GM18520 (cell line): ENCODE data around the gene IL24.
"Not testable (repeated sequence)": the region's sequence is repeated elsewhere in the genome, so short reads cannot be mapped to it uniquely, and the experiment has no call there.

Source experiments
- ATAC-seq: cut with Tn5 transposase; IDR thresholded peaks from one replicate; pipeline ENCODE4 v1.9.1; 2021; ENCODE audit not compliant: unreplicated experiment

Gene IL24

GRCh38 chr1:206923961-206924557 is 26.8 kb downstream of the IL24 start:
- ATAC-seq: not testable (repeated sequence)

GRCh38 chr1:206924592-206925105 is 27.4 kb downstream of the IL24 start:
- peak; percentile 5 for ATAC-seq

GRCh38 chr1:206925106-206925736 is 28.0 kb downstream of the IL24 start:
- ATAC-seq: peak; percentile 53

GRCh38 chr1:206926286-206926685 is 29.0 kb downstream of the IL24 start:
- ATAC-seq: no peak

- no peak for ATAC-seq
Measured at GRCh38 chr1:206929524-206929923, 32.3 kb downstream of the IL24 start.

- peak; percentile 70 for ATAC-seq
Measured at GRCh38 chr1:206930210-206930798, 33.1 kb downstream of the IL24 start.

GRCh38 chr1:206931709-206932108 is 34.5 kb downstream of the IL24 start:
- ATAC-seq: no peak

- ATAC-seq: no peak
Measured at GRCh38 chr1:206932177-206932576, 34.9 kb downstream of the IL24 start.

GRCh38 chr1:206933333-206933945 is 36.2 kb downstream of the IL24 start:
- ATAC-seq: no peak

GRCh38 chr1:206935491-206936067 is 38.3 kb downstream of the IL24 start:
- ATAC-seq: no peak

- no peak for ATAC-seq
Measured at GRCh38 chr1:206937425-206937824, 40.2 kb downstream of the IL24 start.

GRCh38 chr1:206939131-206939530 is 41.9 kb downstream of the IL24 start:
- no peak for ATAC-seq

- no peak for ATAC-seq
Measured at GRCh38 chr1:206939841-206940587, 42.8 kb downstream of the IL24 start.

GRCh38 chr1:206940588-206940936 is 43.3 kb downstream of the IL24 start:
- no peak for ATAC-seq

GRCh38 chr1:206941766-206942418 is 44.6 kb downstream of the IL24 start:
- ATAC-seq: no peak

- no peak for ATAC-seq
Measured at GRCh38 chr1:206944703-206945102, 47.5 kb downstream of the IL24 start.

GRCh38 chr1:206945779-206946178 is 48.5 kb downstream of the IL24 start:
- no peak for ATAC-seq

- no peak for ATAC-seq
Measured at GRCh38 chr1:206946261-206946660, 49.0 kb downstream of the IL24 start, which contains the start of gene PIGR. Gene PIGR, minus strand, starts transcription at chr1:206946466. Its CDS starts 5,935 bp downstream, at chr1:206940531.

- no peak for ATAC-seq
Measured at GRCh38 chr1:206947255-206947654, 50.0 kb downstream of the IL24 start.

- no peak for ATAC-seq
Measured at GRCh38 chr1:206949208-206949607, 52.0 kb downstream of the IL24 start.
